Spleen (tissue), 11 donors: Measurements from ENCODE around the gene UGDH. TPM values are rescaled to one million over a fixed set of nuclear protein-coding genes. Genes with fewer than 3 reads are reported as not detected.

Source experiments
- DNase-seq: peaks from one replicate; pipeline ENCODE4 v3.0.0-alpha.2; 2020
- H3K27ac ChIP-seq, 8 donors: fragments of 200-600 bp; sonication (generic) in 7 of 8; 1 replicate in 4 of 8; 2 replicates in 4 of 8; pipeline versions ENCODE4 v1.5.0 to v1.8.0; 2016 to 2021; ENCODE audit warnings: inconsistent platforms in 4 of 8, mild to moderate bottlenecking in 4 of 8, moderate library complexity in 1 of 8
- H3K27me3 ChIP-seq, 7 donors: fragments of 200-600 bp; sonication (generic) in 6 of 7; replicated peaks in 1 of 7; 1 replicate in 4 of 7; 2 replicates in 3 of 7; pipeline versions ENCODE4 v1.5.0 to v1.8.0; 2016 to 2021; ENCODE audit warnings: inconsistent platforms in 3 of 7, mild to moderate bottlenecking in 1 of 7
- H3K36me3 ChIP-seq, 6 donors: fragments of 200-600 bp; sonication (generic) in 5 of 6; 1 replicate in 4 of 6; 2 replicates in 2 of 6; pipeline versions ENCODE4 v1.5.0 to v1.8.0; 2016 to 2021; ENCODE audit warnings: inconsistent platforms in 2 of 6
- H3K4me1 ChIP-seq, 6 donors: fragments of 200-600 bp; sonication (generic) in 5 of 6; 1 replicate in 3 of 6; 2 replicates in 3 of 6; pipeline versions ENCODE4 v1.5.0 to v1.8.0; 2016 to 2021; ENCODE audit warnings: inconsistent platforms in 3 of 6
- H3K4me3 ChIP-seq, 8 donors: fragments of 200-600 bp; sonication (generic) in 7 of 8; 1 replicate in 4 of 8; 2 replicates in 4 of 8; pipeline versions ENCODE4 v1.5.0 to v1.8.0; 2016 to 2021; ENCODE audit warnings: inconsistent platforms in 4 of 8, mild to moderate bottlenecking in 4 of 8, moderate library complexity in 2 of 8
- H3K9me3 ChIP-seq, 8 donors: fragments of 200-600 bp; sonication (generic) in 7 of 8; 1 replicate in 4 of 8; 2 replicates in 4 of 8; pipeline versions ENCODE4 v1.5.0 to v1.8.0; 2016 to 2021; ENCODE audit warnings: inconsistent platforms in 4 of 8
- CTCF ChIP-seq, 11 experiments: fragments of 200-600 bp in 7 of 11; fragments of 450-650 bp in 4 of 11; sonication (generic) in 4 of 11; IDR thresholded peaks in 8 of 11; conservative IDR thresholded peaks in 3 of 11; 1 replicate in 7 of 11; 2 replicates in 4 of 11; pipeline versions ENCODE4 v1.4.0 to v1.8.0; 2016 to 2021; ENCODE audit warnings: antibody characterized with exemption in 11 of 11, inconsistent platforms in 4 of 11, mild to moderate bottlenecking in 1 of 11
- POLR2A ChIP-seq, 3 donors: fragments of 450-650 bp; IDR thresholded peaks; one replicate each; pipeline ENCODE4 v1.5.1; 2017; ENCODE audit warnings: antibody characterized with exemption in 3 of 3, mild to moderate bottlenecking in 1 of 3
- POLR2AphosphoS5 ChIP-seq, 3 donors: sonication (generic); formaldehyde crosslinking; IDR thresholded peaks; one replicate each; pipeline ENCODE4 v1.5.1; 2017; ENCODE audit warnings: antibody characterized with exemption in 3 of 3
- WGBS, 5 donors: extraction: QIAGEN DNeasy Blood & Tissue Kit in 3 of 5; methylation state at CpG; one replicate each; pipeline versions ENCODE4 v1.1.5 to v1.1.7; 2013 to 2018; 5-methylcytosine and 5-hydroxymethylcytosine counted together
- intact Hi-C: fragments of 100-400 bp; cut with DNase I; formaldehyde crosslinking; loops from one replicate; pipeline ENCODE4 v1.15.0; 2023; ENCODE audit warnings: low total_unique reads
- polyA plus RNA-seq, 3 donors: library from polyadenylated mRNA; stranded (reverse); fragments of 200-250 nt; gene quantifications; one replicate each; pipeline ENCODE4 v1.2.1, GENCODE V29; 2013
- total RNA-seq, 7 donors: library from RNA; depleted of rRNA in 3 of 7; stranded (reverse); fragments of >200 nt in 3 of 7; fragmentation: NEBNext Ultra II Directional in 4 of 7; extraction: Animal tissue kit (Norgen Biotek cat#: 25700) in 4 of 7; gene quantifications; one replicate each; pipeline versions ENCODE4 v1.1.0 to v1.2.1, GENCODE V29; 2016 to 2021
- donor health status: healthy with polysubstance abuse.
- donor health status: DM: no; HTN: no; CAD: no; lungs with moderate emphysema.
- donor health status: DM: no; HTN: no; CAD: no.
- donor health status: Bipolar disorder and iron deficiency.
- donor health status: healthy.
- donor health status: DM: no; HTN: no; CAD: no.
- donor health status: DM: yes; HTN: yes; CAD: no.

UGDH gene
- total and polyA plus RNA-seq, 10 donors: 4.1 to 30.8 (median 17.9) TPM

GRCh38 chr4:39469429-39470077 lies 57.7 kb downstream of the UGDH start:
- Histone ChIP-seq H3K27ac (peak overlapping the region in 7 of 8 donors; percentile 3 to 64 (median 51)), H3K4me3 (no peak overlapping the region), H3K9me3 (no peaks in the 10 kb centered on the region), H3K4me1 (peaks cover 0 to 13% (median 8%) of the 10 kb centered on the region in 6 donors), H3K27me3 (no peaks in the 10 kb centered on the region), H3K36me3 (peaks cover 0 to 75% (median 29%) of the 10 kb centered on the region in 6 donors)
- TF ChIP-seq POLR2A (IDR thresholded peaks at IDR 0.05): no peak
- TF ChIP-seq POLR2AphosphoS5 (IDR thresholded peaks at IDR 0.05): no peak
- peak; percentile 61 to 87 (median 82) for TF ChIP-seq CTCF (IDR thresholded peaks at IDR 0.05 in 8 of 11, conservative IDR thresholded peaks at IDR 0.05 in 3 of 11)
- 54 to 68% (median 63%) methylated on average over 4 of the region's 4 CpGs for WGBS, 5 donors
- intact Hi-C loops: loop anchor here (5.0 kb wide), 1 partner anchor 508 kb away; the partner anchor contains the start of gene PDS5A
- DNase-seq: no peak

GRCh38 chr4:39467464-39467863 lies 59.8 kb downstream of the UGDH start:
- WGBS, 5 donors: 91 to 98% (median 95%) methylated on average over 4 of the region's 4 CpGs
- intact Hi-C loops: loop anchor here (5.0 kb wide), 1 partner anchor 510 kb away; the partner anchor contains the start of gene PDS5A

GRCh38 chr4:39466747-39467146 lies 60.5 kb downstream of the UGDH start:
- 67 to 87% (median 73%) methylated on average over 4 of the region's 4 CpGs for WGBS, 5 donors
- peaks cover 0 to 13% (median 8%) of the 10 kb centered on the region in 6 donors for H3K4me1 ChIP-seq
- no peaks in the 10 kb centered on the region for H3K9me3 ChIP-seq
- TF ChIP-seq CTCF (IDR thresholded peaks at IDR 0.05 in 8 of 11, conservative IDR thresholded peaks at IDR 0.05 in 3 of 11) (no peak), POLR2A (IDR thresholded peaks at IDR 0.05) (no peak)
- DNase-seq: no peak
- H3K27ac ChIP-seq: no peak overlapping the region
- peaks cover 0 to 77% (median 34%) of the 10 kb centered on the region in 6 donors for H3K36me3 ChIP-seq
- no peaks in the 10 kb centered on the region for H3K27me3 ChIP-seq
- intact Hi-C loops: loop anchor here (5.0 kb wide), 1 partner anchor 511 kb away; the partner anchor contains the start of gene PDS5A
- no peak overlapping the region for H3K4me3 ChIP-seq

More at GRCh38 chr4:39467464-39467863, 59.8 kb downstream of the UGDH start:
- Histone ChIP-seq H3K27ac (no peak overlapping the region), H3K4me1 (peaks cover 0 to 13% (median 8%) of the 10 kb centered on the region in 6 donors), H3K9me3 (no peaks in the 10 kb centered on the region), H3K27me3 (no peaks in the 10 kb centered on the region), H3K4me3 (no peak overlapping the region), H3K36me3 (peaks cover 0 to 77% (median 38%) of the 10 kb centered on the region in 6 donors)
- DNase-seq: no peak
- TF ChIP-seq POLR2AphosphoS5 (IDR thresholded peaks at IDR 0.05): no peak
- no peak for TF ChIP-seq POLR2A (IDR thresholded peaks at IDR 0.05)
- TF ChIP-seq CTCF (IDR thresholded peaks at IDR 0.05 in 8 of 11, conservative IDR thresholded peaks at IDR 0.05 in 3 of 11): no peak

GRCh38 chr4:39464886-39465501 lies 62.2 kb downstream of the UGDH start:
- intact Hi-C loops: loop anchor here (5.0 kb wide), 1 partner anchor 512 kb away; the partner anchor contains the start of gene PDS5A
- Histone ChIP-seq H3K27ac (no peak overlapping the region), H3K4me1 (peaks cover 2 to 19% (median 12%) of the 10 kb centered on the region in 6 donors), H3K27me3 (no peaks in the 10 kb centered on the region), H3K9me3 (no peaks in the 10 kb centered on the region), H3K4me3 (no peak overlapping the region), H3K36me3 (peaks cover 0 to 73% (median 33%) of the 10 kb centered on the region in 6 donors)
- no peak for DNase-seq
- WGBS, 5 donors: 50 to 65% (median 58%) methylated on average over 2 of the region's 2 CpGs
- TF ChIP-seq POLR2AphosphoS5 (IDR thresholded peaks at IDR 0.05): no peak
- TF ChIP-seq CTCF (IDR thresholded peaks at IDR 0.05 in 8 of 11, conservative IDR thresholded peaks at IDR 0.05 in 3 of 11): no peak
- TF ChIP-seq POLR2A (IDR thresholded peaks at IDR 0.05): no peak
